ENCODE data around the gene HDAC9.

The HDAC9 gene

GRCh38 chr7:18638594-18639452 lies 143.3 kb downstream of the HDAC9 start:
- TF ChIP-seq FOXP2 (optimal IDR thresholded peaks at IDR 0.05; ENCODE audit: borderline replicate concordance, extremely low read depth, extremely low read length, insufficient read depth) (no peak), TAF1 (IDR thresholded peaks at IDR 0.05; ENCODE audit: borderline replicate concordance, insufficient read depth, low read length) (no peak), SIN3A (IDR thresholded peaks at IDR 0.05; ENCODE audit: borderline replicate concordance, insufficient read depth, low read length) (no peak), POLR2AphosphoS5 (IDR thresholded peaks at IDR 0.05; ENCODE audit: low read depth, low read length) (no peak), REST (IDR thresholded peaks at IDR 0.05; ENCODE audit: insufficient read depth in 1 of 2, low read depth in 2 of 2, low read length in 2 of 2) (no peak)

DNA sequence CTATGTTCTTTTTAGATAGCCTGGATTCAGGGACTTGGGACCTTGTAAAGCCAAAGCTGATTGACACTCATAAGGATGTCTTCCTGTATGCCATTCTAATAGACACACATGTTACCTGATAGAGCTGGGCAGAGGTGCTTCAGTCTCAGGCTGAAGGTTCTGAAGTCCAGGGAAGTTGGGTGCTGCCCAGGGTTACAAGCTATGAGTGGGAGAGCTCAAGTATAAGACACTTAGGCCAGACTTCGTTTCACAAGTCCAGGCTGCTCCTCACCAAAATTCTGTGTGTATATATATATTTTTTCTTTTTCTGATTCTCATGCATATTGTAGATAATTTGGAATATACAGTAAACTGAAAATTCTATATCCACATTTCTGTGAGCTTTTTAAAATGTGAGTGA lies 144.2 kb downstream of the HDAC9 start:
- TF ChIP-seq TAF1 (IDR thresholded peaks at IDR 0.05; ENCODE audit: borderline replicate concordance, insufficient read depth, low read length) (no peak), POLR2AphosphoS5 (IDR thresholded peaks at IDR 0.05; ENCODE audit: low read depth, low read length) (no peak)

DNA sequence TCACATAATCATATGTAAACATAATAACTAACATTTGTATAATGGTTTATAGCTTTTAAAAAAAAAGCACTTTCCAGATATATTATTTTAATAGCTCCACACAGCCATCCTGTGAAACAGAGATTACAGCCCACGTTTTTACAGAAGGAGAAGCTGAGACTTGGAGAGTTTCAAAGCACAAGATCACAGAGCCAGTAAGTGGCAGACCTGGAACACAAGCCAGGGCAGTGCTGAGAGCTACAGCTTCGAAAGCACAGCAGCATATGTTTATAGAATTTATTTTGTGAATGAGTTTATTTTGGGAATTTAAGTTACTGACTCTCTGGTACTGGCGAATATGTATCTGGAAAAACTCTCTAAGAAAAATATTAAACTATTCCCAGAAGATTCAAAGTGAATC lies 149.4 kb downstream of the HDAC9 start:
- no peak for TF ChIP-seq TAF1 (IDR thresholded peaks at IDR 0.05; ENCODE audit: borderline replicate concordance, insufficient read depth, low read length)
- no peak for TF ChIP-seq FOXP2 (optimal IDR thresholded peaks at IDR 0.05; ENCODE audit: borderline replicate concordance, extremely low read depth, extremely low read length, insufficient read depth)
- no peak for TF ChIP-seq SIN3A (IDR thresholded peaks at IDR 0.05; ENCODE audit: borderline replicate concordance, insufficient read depth, low read length)
- TF ChIP-seq POLR2AphosphoS5 (IDR thresholded peaks at IDR 0.05; ENCODE audit: low read depth, low read length), result no peak
- no peak for TF ChIP-seq REST (IDR thresholded peaks at IDR 0.05; ENCODE audit: insufficient read depth in 1 of 2, low read depth in 2 of 2, low read length in 2 of 2)

DNA sequence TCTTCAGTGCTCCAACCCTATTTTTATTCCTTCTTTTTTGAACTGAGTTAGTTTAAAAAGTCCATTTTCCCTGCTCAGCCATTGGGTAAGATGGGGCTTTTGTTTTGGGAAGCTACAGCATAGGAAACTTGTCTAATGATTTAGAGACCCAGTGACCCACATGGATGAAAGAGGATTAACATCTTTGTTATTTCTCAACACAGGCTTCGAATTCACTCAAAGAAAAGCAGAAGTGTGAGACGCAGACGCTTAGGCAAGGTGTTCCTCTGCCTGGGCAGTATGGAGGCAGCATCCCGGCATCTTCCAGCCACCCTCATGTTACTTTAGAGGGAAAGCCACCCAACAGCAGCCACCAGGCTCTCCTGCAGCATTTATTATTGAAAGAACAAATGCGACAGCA lies 152.0 kb downstream of the HDAC9 start:
- TF ChIP-seq POLR2AphosphoS5 (IDR thresholded peaks at IDR 0.05; ENCODE audit: low read depth, low read length) (no peak), FOXP2 (optimal IDR thresholded peaks at IDR 0.05; ENCODE audit: borderline replicate concordance, extremely low read depth, extremely low read length, insufficient read depth) (no peak), TAF1 (IDR thresholded peaks at IDR 0.05; ENCODE audit: borderline replicate concordance, insufficient read depth, low read length) (no peak)

DNA sequence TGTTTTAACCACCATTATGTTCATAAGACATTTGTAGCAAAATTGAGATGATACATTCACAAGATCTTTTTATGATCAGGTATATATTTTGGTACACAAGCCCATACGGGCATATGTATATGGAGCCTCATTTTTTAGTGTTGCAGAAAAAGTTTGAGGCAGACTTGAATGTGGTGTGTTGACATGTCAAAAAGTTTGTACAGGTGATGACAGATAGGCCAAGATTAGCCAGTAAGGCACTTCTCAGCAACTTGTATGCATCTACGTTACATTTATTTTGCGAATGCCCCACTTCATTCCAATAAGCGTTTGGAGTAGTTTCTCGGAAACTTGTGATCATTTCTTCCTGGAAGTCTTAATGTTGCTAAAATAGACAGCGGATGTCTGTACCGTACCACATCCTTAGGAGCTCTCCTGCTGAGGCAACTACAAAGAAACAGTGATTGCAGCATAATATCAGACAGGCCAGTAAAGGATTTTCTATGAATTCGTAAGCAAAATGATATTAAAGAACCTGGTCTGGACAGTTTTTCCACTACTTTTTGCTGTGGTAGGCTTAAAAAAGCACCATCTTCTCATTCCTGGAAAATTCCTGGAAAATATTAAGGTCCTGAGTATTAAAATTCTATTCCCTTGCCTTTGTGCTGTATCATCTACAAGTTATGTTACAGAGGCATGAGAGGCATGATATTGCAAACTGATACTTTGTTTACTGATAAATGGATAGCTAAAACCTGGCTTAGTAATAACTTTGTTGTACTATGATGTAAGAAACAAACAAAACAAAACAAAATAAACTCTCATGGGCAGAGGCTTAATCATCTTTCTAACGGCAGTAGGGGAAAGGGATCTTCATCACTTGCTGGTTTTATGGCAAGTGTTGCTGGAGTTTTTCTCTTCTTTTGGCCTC lies 153.6 kb downstream of the HDAC9 start:
- TF ChIP-seq SIN3A (IDR thresholded peaks at IDR 0.05; ENCODE audit: borderline replicate concordance, insufficient read depth, low read length) (no peak), REST (IDR thresholded peaks at IDR 0.05; ENCODE audit: insufficient read depth in 1 of 2, low read depth in 2 of 2, low read length in 2 of 2) (no peak), TAF1 (IDR thresholded peaks at IDR 0.05; ENCODE audit: borderline replicate concordance, insufficient read depth, low read length) (no peak)

All from PFSK-1 (cell line).